ENCODE measurements around the gene ABI1. TPM values are rescaled to one million over a fixed set of nuclear protein-coding genes. Genes with fewer than 3 reads are reported as not detected.

The ABI1 gene
- total RNA-seq, 1 experiment from 2014 or later = 36.9 TPM

DNA sequence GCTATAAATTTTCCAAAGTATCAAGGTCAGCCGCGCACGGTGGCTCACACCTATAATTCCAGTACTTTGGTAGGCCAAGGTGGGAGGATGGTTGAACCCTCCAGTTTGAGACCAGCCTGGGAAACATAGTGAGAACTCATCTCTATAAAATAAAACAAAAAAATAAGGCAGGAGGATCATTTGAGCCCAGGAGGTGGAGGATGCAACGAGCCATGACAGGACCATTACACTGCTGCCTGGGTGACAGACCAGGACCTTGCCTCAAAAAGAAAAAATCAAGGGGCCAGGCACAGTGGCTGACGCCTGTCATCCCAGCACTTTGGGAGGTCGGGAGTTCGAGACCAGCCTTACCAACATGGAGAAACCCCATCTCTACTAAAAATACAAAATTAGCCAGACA lies 60.3 kb downstream of the ABI1 start:
- no peaks in the 10 kb centered on the region for H3K27me3 Mint-ChIP-seq (ENCODE audit: low read depth)
- Histone ChIP-seq H3K18ac (ENCODE audit: insufficient read length, low read depth, low read length) (no peak overlapping the region), H3K14ac (ENCODE audit: insufficient read depth, low read length) (no peak overlapping the region), H3K4ac (ENCODE audit: low read depth, low read length) (no peak overlapping the region), H2BK12ac (ENCODE audit: insufficient read length, low read depth, low read length) (no peak overlapping the region), H3K79me2 (ENCODE audit: insufficient read depth, low read length) (peaks cover 2% of the 10 kb centered on the region; the same call in 1 of the 2 replicates), H3K79me1 (ENCODE audit: insufficient read depth, low read depth, low read length, poor library complexity, severe bottlenecking) (no peaks in the 10 kb centered on the region), H2AK5ac (ENCODE audit: insufficient read length, low read length) (no peak overlapping the region), H2BK15ac (ENCODE audit: low read depth, low read length) (no peak overlapping the region), H4K8ac (replicated peaks; ENCODE audit: insufficient read length, low read depth, low read length) (no peak overlapping the region), H3K27ac (ENCODE audit: insufficient read length, low read depth, low read length) (no peak overlapping the region), H2AFZ (ENCODE audit: low read length) (no peak overlapping the region), H3K27me3 (ENCODE audit: insufficient read depth, low read length) (no peaks in the 10 kb centered on the region), H3K9ac (ENCODE audit: extremely low read depth, insufficient read length, low read length) (no peak overlapping the region), H3K56ac (ENCODE audit: insufficient read length, low read depth, low read length) (no peak overlapping the region), H3K4me2 (ENCODE audit: insufficient read depth, insufficient read length, low read length) (no peak overlapping the region), H3K9me3 (ENCODE audit: control insufficient read depth, low read depth, low read length) (no peaks in the 10 kb centered on the region), H4K20me1 (ENCODE audit: control insufficient read depth, insufficient read depth, insufficient read length) (no peaks in the 10 kb centered on the region), H3K23ac (ENCODE audit: insufficient read length, low read depth, low read length) (no peak overlapping the region), H3T11ph (ENCODE audit: low read length) (no peak overlapping the region), H3K4me1 (ENCODE audit: insufficient read depth, low read length) (peaks cover 5% of the 10 kb centered on the region; the same call in 1 of the 2 replicates), H4K5ac (ENCODE audit: insufficient read length, low read depth, low read length) (no peak overlapping the region), H2BK120ac (ENCODE audit: low read depth, low read length, poor library complexity, severe bottlenecking) (no peak overlapping the region), H2BK5ac (ENCODE audit: insufficient read length, low read length) (no peak overlapping the region), H3K23me2 (ENCODE audit: insufficient read length, low read depth, low read length, poor library complexity, severe bottlenecking) (no peaks in the 10 kb centered on the region), H2BK20ac (ENCODE audit: low read depth, low read length, poor library complexity, severe bottlenecking) (no peak overlapping the region), H4K91ac (ENCODE audit: insufficient read length, low read depth, low read length) (no peak overlapping the region)
- peaks cover 0 to 18% (median 17%) of the 10 kb centered on the region in 3 experiments; a peak in 5 of 7 replicates for H3K36me3 Mint-ChIP-seq (ENCODE audit: insufficient read depth in 1 of 3, low read depth in 3 of 3)
- H3K27ac Mint-ChIP-seq = no peak overlapping the region; a peak in 2 of 7 replicates
- DNase-seq = no peak
- TF ChIP-seq, protein P1, sequence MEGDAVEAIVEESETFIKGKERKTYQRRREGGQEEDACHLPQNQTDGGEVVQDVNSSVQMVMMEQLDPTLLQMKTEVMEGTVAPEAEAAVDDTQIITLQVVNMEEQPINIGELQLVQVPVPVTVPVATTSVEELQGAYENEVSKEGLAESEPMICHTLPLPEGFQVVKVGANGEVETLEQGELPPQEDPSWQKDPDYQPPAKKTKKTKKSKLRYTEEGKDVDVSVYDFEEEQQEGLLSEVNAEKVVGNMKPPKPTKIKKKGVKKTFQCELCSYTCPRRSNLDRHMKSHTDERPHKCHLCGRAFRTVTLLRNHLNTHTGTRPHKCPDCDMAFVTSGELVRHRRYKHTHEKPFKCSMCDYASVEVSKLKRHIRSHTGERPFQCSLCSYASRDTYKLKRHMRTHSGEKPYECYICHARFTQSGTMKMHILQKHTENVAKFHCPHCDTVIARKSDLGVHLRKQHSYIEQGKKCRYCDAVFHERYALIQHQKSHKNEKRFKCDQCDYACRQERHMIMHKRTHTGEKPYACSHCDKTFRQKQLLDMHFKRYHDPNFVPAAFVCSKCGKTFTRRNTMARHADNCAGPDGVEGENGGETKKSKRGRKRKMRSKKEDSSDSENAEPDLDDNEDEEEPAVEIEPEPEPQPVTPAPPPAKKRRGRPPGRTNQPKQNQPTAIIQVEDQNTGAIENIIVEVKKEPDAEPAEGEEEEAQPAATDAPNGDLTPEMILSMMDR (conservative IDR thresholded peaks at IDR 0.05) = no peak
- no peak overlapping the region for H3K4me3 Mint-ChIP-seq
- peaks cover 7 to 15% of the 10 kb centered on the region in 2 experiments; a peak in 4 of 5 replicates for H3K9me3 Mint-ChIP-seq
- no CpG with 5 or more reads among the region's 7 CpGs for WGBS (ENCODE audit: extremely low coverage, insufficient read length, low lambda C conversion rate)
- peaks cover 29 to 31% of the 10 kb centered on the region in 2 experiments for H3K4me1 Mint-ChIP-seq

Data from H9 (cell line).